COR-L47 (cell line): ENCODE data around the gene HSPD1.

Experiments used
- DNase-seq: peaks from one replicate; lab custom pipeline; 2025; lab: John Stamatoyannopoulos, UW

Gene HSPD1

DNA sequence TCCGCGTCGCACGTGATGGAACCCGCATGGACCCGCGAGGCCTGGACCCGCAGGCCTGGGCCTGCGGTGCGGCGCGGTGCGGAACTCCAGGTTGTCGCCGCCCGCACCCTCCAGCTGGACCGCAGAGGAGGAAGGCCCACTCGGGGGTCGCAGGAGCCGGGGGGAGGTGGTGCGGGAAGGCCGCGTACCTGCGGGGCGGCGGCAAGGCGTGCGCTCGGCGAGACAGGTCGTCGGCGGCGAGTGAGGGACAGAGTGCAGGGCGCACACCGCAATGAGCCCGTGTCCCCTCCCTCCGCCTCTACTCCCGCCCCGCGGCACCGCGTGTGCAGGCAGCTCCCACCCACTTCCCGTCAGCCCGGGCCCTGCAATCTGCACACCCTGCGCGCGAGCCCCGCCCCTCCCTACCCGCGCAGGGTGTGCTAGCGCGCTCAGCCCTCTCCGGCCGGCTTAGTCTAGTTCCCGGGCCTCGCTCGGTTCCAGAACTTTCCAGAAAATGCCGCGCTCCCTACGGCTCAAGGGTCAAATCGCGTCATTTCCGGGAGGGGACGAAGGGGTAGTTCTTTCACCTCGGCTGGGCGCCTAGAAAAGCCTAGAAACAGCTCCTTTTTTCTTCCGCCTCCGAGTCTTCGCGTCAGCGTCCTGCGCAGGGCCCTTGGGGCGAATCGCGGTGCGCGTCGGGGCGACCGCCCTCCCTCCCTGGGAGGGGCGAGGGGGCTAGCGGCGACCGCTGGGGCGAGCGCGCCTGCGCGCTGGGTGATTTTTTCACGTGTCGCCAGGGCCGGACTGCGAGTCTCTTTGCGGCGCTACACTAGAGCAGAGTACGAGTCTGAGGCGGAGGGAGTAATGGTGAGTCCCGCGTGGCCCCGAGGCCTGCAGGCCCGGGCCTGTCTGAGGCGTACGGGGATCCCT, at the start of gene HSPD1, which contains the start of gene HSPE1:
TSS of gene HSPD1 (minus strand) at position 247 of the 909 bp plus-strand sequence. CDS start 992 bp downstream, outside the sequence.
TSS of gene HSPE1 (plus strand) at position 786 of the 909 bp plus-strand sequence. CDS start at position 844, 58 bp downstream.
- DNase-seq: peak; percentile 99

DNA sequence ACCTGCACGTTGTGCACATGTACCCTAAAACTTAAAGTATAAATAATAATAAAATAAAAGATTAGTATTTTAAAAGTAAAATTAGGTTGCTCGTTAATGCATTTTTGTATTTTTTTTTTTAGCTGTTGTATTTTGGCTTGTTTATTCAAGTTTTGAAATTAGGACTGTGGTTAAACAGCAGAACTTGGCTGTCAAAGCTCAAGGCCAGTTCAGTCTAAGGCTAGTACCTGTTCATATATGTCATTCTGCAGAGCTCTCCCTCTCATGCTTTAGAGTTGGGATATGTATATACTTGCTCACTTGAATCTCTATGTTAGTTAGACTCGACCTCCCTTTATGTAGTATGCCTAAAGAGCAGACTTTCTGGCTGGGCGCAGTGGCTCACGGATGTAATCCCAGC, 48.9 kb upstream of the HSPD1 start:
- no peak for DNase-seq

DNA sequence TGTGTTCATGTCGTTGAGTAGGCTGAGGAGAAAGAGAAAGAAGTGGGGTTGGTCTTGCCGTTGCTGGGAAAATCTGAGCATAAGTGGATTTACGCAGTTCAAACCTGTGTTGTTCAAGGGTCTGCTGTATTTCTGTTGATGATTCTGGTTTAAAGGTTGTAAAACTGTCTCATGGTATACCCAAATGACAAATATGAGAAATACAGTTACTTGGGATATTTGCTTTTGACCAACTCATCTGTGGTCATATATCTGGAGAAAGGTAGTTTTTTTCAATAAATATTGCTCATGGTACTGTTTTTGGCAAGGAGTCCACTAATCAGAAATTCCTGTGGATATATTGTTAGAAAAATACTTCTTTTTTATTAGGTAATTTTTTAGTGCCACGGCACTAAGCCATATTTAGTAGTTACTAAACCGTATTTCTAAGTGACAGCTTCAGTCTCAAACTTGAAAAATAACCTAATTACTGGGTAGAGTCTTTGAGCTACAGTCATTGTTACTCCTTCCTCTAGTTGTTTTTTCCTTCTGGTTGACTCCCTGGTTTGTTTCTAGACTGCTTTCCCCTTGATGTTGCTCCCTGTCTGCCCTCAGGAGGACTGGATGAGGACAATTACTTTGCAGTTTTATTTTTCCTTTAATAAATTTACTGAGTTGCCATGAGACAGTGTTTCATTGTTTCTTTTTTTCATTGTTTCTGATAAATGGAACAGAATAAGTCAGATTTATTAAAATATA, 47.7 kb upstream of the HSPD1 start:
- no peak for DNase-seq

DNA sequence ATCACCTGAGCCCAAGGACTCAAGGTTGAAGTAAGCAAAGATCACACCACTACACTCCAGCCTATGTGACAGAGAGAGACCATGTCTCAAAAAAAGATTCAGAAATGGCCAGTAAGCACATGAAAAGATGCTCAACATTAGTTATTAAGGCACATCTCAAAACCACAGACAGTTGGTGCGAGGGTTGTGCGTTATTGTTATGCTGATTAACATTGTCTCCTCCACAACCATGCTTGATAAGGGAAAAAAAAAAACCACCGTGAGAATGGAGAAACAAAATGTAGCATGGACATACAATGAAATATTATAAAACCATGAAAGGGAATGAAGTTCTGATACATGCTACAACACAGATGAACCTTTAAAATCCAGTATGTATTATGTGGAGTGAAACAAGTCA, 43.6 kb upstream of the HSPD1 start:
- no peak for DNase-seq

DNA sequence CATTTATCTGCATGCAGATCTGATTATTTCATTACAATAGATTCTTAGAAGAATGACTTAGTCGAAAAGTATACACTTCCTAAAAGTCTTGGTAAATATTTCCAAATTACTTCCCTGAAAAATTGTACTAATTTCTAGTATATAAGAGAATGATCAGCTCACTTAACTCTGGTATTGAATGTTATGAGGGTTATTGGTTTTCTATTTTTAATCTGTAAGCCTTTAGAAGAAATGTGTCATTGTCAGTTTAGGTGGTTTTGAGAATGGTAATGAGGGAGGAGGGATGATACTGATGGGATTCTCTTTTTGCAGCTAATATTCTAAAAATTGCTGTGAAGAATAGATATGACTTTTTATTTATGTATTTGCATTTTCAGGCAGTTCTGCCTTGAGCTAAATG, 40.1 kb upstream of the HSPD1 start:
- no peak for DNase-seq

DNA sequence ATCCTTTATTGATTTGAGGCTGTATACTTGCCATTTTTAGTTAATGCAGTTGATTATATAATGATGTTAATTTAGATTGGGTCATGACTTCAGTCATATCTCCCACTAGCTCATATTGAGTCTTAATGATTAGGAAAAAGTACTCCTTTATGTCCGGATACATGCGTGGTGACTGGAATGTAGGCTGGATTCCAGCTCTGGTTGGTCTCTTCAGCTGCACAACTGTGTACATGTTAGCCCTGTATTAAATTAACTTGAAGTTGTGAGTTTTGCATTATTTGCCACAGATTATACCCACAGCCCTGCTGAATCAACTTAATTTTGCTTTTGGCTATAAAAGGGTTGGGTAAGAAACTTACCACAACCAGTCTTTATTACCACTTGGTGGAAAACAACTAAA, 38.8 kb upstream of the HSPD1 start:
- DNase-seq: no peak

DNA sequence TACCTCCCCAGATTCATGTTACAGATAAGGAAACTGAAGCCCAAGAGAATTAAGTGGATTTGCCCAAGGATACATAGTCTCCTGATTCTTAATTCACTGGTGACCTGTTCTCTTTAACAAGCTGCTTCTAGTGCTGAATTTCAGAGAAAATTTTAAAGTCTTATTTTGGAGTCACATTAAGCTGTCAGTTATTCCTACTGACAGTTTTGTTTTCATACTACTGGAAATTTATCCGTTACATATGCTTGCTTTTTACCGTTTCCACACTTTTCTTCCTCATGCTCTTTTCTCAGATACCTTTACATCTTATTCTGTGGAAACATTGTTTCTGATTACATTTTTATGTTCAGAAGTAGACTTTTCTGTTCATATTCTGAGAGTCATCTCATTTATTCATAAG, 17.5 kb upstream of the HSPD1 start:
- no peak for DNase-seq

DNA sequence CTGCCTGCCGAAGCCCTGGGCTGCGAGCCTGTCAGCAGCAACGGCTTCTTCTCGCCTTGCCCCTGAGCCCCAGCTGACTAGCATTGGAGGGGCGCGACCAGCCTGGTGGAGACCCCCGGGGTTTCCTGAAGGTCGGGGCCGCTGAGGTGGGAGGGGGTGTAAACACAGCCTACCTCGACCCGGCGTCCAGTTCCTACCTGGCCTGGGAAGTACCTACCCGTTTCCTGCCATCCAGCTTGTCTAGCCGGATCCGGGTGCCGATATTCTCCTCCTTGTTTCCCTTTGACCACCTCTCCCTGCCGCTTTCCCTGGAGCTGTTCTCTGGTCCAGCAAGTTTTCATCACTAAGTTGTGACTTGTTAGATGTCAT, 16.7 kb upstream of the HSPD1 start:
- DNase-seq: no peak

DNA sequence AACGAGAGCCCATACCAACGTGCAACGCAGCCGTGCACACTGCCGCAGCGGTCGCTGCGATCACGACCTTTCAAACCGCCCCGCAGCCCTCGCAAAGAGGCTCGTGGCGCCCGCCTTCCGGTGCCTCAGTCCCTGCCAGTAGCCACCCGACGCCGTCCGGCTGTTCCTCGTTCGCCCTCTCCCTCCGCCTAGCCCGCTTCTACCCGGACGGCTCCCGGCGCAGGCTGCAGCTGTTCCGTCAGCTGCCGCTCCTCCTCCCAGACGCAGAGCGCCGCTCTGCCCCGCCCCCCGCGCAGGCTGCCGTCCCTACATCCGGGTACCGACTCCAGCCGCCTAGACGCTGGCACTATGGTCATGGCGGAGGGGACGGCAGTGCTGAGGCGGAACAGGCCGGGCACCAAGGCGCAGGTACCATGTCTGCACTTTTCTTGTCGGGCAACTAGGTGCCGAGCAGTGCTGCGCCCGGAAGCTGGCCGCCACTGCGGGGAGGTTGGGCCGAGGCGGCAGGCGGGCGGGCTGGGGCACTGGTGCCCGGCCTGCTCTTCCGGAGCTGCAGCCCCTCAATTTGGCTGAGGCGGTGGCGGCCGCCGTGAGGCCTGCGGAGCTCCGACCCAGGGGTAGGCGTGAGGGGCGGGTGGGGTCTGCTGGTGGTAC, 16.2 kb upstream of the HSPD1 start, which contains the start of gene MOB4:
TSS of gene MOB4 (plus strand) at position 328 of the 654 bp plus-strand sequence. CDS start at position 349, 21 bp downstream.
- peak; percentile 93 for DNase-seq

DNA sequence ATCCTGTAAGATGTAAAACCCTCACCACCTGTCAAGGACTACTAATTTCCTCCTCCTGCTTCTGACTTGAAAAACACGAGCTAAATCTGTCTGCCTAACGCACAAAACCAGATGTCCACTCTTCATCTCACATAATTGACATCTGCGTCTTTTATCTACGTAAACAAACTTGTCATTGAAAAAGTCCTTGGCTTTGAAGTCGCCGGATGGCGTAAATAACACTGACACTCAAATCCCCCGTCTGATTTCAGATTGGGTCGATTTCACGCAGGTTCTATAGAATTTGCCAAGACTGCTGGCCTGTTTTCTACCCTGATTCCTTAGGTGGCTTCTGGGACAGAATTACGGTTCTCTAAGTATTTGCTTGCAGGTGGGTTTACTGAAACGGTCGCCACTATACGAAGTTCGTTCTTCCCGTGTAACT, 15.7 kb upstream of the HSPD1 start:
- DNase-seq: no peak

DNA sequence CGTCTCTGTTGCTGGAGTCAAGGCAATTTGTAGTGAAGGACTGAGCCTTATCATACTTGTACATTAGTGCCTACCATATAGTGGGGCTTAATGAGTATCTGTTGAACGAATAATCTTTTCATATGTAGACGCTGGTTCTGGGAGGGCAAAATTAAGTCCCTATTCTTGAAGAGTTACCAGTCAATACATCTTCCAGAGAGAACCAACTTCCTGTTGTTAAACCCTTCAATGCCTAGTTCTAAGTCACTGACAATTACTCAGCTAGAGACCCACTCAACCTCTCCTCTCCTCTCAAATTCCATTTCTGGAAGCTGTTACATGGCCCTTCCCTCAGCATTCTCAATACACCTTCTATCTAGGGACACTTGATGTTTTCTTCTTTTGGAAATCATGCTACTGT, 15.1 kb upstream of the HSPD1 start:
- DNase-seq: no peak

DNA sequence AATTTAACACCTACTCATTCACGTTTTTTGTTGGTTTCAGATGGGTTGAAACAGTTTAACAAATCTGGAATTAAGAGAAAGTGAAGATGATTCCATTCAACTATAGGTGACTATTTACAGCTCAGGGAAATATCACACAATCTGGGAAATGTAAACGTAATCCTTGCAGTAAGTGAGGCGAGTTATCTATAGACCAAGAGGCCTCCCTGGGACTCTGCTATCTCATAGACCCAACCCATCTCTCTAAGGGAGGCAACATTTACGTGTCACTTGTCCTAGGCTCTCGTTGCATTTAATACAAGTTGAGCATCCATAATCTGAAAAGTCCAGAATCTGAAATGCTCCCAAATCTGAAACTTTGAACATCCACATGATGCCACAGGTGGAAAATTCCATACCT, 14.3 kb upstream of the HSPD1 start:
- no peak for DNase-seq

DNA sequence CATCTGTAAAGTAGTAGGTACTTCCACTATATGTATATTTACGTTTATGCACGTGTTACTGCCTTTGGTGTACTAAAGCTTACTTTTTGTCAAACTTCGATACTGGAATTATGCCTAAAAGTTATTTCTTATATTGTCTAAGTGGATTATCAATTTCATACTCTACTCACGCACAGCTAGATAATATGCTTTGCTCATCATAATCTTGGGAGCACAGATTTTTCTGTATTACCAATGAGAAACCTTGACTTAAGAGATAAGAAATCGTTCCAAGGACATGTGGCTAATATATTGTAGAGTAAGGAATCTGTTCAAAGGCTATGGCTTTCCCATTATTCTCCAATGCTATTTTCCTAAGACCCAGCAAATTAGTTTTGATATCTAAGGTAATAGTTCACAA, 7.0 kb upstream of the HSPD1 start:
- no peak for DNase-seq

DNA sequence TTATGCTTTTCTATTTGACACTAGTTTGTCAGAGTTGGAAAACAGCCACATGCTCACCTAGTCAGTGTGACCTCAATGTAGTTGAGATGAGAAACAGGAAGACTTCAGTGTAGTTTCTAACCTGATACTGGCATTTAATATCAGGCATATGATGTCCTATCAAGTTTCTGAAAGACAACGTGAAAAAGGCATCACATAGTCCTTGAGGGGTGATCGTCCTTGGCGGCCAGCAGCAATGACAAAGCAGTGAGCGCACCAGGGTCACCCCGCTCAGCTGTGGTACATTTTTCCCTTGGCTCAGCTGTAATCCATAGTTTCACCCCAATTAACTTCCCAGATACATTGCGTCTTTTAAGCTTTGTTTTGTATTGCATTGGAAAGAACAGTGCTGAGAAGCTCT, 4.9 kb upstream of the HSPD1 start:
- no peak for DNase-seq

DNA sequence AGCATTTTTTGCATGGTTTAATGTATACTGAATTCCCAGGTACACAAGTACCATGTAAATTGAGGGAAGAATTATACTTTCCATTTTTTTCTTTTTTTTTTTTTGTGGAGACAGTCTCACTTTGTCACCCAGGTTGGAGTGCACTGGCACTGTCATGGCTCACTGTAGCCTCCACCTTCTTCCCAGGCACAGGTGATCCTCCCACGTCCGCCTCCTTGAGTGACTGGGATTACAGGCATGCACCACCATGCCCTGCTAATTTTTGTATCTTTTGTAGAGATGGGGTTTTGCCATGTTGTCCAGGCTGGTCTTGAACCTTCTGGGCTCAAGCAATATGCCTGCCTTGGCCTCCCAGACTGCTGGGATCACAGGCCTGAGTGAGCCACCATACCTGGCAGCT, 4.4 kb upstream of the HSPD1 start:
- DNase-seq: no peak

DNA sequence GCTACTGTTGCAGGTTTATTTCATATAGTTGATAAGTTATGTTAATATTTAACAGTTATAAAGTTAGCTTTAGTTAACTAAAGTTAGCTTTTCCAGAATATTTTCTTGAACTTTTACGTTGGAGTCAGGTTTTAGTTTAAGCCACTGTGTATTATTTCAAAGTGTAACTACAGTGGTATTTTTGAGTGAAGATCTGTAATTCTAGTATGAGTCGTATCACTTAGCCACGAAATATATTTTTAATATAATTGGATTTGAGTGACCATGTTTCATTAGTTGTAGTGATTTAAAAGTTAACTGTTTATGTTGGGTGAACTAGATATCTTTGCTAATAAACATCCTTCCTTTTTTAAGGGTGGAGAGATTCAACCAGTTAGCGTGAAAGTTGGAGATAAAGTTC, 3.0 kb upstream of the HSPD1 start:
- DNase-seq: no peak

DNA sequence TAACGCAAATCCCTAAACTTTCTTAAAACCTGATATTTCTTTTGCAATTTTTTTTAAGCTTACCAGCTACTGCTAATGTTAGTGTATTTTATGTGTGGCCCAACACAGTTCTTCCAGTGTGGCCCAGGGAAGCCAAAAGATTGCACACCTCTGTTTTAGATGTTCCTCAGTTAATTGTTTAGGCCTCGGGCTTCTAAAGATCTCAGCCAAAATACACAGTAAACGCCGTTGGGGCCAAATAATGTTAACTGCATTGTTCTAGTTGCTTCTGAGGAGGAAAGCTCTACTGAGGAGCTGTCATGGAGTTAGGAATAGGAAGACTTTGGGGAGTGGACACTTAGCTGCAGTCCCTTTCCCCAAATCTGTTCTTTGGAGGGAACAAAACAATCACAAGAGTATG, 2.6 kb upstream of the HSPD1 start:
- DNase-seq: no peak

DNA sequence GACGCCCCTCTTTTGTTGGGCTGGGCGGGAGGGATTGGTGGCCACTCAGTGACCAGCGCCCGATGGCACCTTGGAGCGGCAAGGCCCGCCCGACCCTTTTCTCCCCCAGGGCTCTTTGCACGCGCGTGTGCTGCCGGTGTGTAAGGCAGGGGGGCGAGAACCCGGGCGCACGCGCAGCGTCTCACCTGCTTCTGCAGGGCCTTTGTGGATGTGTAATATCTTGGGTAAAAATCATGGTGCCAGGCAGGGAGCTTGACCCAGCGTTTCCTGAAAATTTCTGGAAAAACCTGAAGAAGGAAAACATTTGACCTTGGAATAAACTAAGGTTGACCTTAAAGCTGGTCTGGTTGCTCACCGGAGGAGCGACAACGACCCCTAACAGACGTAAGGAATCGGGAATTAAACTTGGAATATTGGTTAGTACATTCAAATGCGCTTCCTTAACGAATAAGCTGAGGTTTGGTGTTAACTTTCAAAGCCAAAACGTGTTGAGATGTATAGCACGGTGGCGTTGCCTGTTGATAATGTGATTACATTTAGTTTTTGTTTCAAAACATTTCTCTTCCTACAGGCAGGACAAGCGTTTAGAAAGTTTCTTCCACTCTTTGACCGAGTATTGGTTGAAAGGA, 977 bp upstream of the HSPD1 start:
- no peak for DNase-seq

DNA sequence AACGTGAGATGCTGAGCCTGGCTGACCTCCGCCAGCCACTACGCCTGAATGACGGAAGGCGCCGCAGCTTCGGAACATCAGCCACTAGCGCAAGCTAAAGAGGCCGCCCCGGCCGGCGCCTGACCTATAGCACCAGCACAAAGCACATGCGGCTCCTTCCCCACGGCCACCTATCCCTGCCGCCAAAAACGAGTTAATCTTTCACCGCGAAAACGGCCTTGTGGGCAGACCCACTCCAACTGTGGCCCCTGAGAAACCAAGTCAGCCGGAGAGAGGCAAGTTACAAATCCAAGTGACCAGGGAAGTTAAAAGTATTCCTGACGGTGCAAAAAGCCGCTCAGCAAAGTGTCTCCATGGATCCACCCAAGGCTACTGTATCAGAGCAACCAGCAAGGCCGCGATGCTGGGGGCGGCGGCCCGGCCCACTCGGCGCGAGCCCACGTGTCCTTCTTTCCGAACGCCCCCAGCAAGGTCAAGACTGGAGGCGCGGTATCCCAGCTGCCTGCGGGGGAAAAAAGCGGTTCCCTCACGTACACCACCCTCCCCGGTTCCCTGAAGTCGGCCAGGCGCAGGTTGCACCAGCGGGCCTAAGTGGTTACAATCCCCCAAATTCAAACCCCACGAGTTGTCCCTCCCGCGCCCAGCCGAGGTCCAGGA, 575 bp downstream of the HSPD1 start:
- peak; percentile 31 for DNase-seq

DNA sequence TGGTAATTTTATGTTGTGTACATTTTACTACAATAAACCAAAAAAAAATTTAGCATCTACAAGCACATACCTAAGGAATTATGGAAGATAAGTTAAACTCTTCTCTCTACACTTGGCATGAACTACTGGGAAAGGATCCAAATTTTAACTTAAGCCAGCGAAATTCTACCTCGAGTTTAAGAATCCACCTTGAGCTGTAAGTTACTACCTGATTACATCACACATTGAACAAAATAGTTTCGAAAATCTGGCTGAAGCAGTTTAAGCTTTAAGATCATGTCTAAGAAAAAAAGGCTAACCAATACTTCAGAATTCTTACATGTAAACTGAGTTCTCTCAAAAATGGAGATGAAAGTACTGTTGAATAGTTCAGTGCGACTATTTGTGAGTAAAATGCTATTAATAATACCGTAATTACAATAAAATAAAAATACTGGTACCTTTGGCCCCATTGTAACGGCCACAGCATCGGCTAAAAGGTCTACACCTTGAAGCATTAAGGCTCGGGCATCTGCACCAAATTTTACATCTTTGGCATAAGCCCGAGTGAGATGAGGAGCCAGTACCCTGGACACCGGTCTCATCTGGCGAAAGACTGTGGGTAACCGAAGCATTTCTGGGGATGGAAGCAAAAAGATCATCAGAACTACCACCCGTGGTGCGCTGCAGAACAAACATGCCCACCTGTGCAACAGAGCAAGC, 1.3 kb downstream of the HSPD1 start:
- no peak for DNase-seq

DNA sequence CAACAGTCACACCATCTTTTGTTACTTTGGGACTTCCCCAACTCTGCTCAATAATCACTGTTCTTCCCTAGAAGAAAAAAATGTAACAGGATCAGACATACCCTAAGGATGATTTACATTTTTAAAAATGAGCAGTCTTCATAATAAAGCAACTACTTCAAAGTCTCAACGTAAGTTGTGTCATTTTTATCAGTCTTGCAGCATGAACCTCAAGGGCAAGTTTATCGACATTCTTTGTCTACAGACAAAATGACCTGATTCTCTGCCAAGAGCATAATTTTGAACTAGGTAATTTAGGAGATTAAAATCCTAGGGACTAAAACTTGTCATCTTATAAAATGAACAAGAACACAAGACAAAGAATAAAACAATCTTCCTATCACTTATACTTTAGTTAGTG, 2.3 kb downstream of the HSPD1 start:
- DNase-seq: no peak
